Fibroblast of lung (primary cell): Measurements from ENCODE around the gene TCF15. TPM values are rescaled to one million over a fixed set of nuclear protein-coding genes. Genes with fewer than 3 reads are reported as not detected.

Experiments
- DNase-seq, 2 donors: peaks; one replicate each; pipeline versions ENCODE4 v3.0.0 to v3.0.0-alpha.2; 2010; ENCODE audit warnings: low read depth in 2 of 2
- H2AFZ ChIP-seq: 2 replicates; pipeline ENCODE4 v1.5.1; 2012; ENCODE audit warnings: low read length, control low read depth, inconsistent platforms
- H3K27ac ChIP-seq: 2 replicates; pipeline ENCODE4 v1.5.1; 2011; ENCODE audit warnings: low read length, control low read depth; ENCODE audit not compliant: insufficient read depth
- H3K27me3 ChIP-seq: 2 replicates; pipeline ENCODE4 v1.5.1; 2011; ENCODE audit warnings: mild to moderate bottlenecking, low read length; ENCODE audit not compliant: control insufficient read depth, insufficient read depth
- H3K36me3 ChIP-seq: 2 replicates; pipeline ENCODE4 v1.5.1; 2011; ENCODE audit warnings: low read length; ENCODE audit not compliant: control insufficient read depth, insufficient read depth
- H3K4me1 ChIP-seq: 2 replicates; pipeline ENCODE4 v1.5.1; 2011; ENCODE audit warnings: low read length; ENCODE audit not compliant: control insufficient read depth, insufficient read depth; ENCODE audit errors: extremely low read depth
- H3K4me2 ChIP-seq: 2 replicates; pipeline ENCODE4 v1.5.1; 2011; ENCODE audit warnings: low read length, control low read depth; ENCODE audit not compliant: insufficient read depth; ENCODE audit errors: extremely low read depth
- H3K4me3 ChIP-seq, 4 experiments: fragments of 200-600 bp in 1 of 4; sonication (generic) in 1 of 4; replicated peaks in 1 of 4; 2 replicates each; pipeline ENCODE4 v1.5.1; 2011 to 2016; ENCODE audit warnings: low read length in 4 of 4, low read depth in 3 of 4, mild to moderate bottlenecking in 3 of 4, control low read depth in 2 of 4, inconsistent platforms in 1 of 4, mixed read lengths in 1 of 4; ENCODE audit not compliant: insufficient read depth in 1 of 4; ENCODE audit errors: control extremely low read depth in 1 of 4
- H3K79me2 ChIP-seq: 2 replicates; pipeline ENCODE4 v1.5.1; 2012; ENCODE audit warnings: mild to moderate bottlenecking, low read length, inconsistent platforms; ENCODE audit not compliant: control insufficient read depth, insufficient read depth
- H3K9ac ChIP-seq: 2 replicates; pipeline ENCODE4 v1.5.1; 2011; ENCODE audit warnings: mild to moderate bottlenecking, low read length, control low read depth; ENCODE audit not compliant: insufficient read depth
- H3K9me3 ChIP-seq: 2 replicates; pipeline ENCODE4 v1.5.1; 2012; ENCODE audit warnings: low read depth, low read length; ENCODE audit not compliant: control insufficient read depth, insufficient read depth
- H4K20me1 ChIP-seq: 2 replicates; pipeline ENCODE4 v1.5.1; 2011; ENCODE audit warnings: low read length; ENCODE audit not compliant: control insufficient read depth, insufficient read depth; ENCODE audit errors: extremely low read depth
- EZH2 ChIP-seq: IDR thresholded peaks from 2 replicates; pipeline ENCODE4 v1.5.1; 2012; ENCODE audit warnings: low read length, control low read depth, mild to moderate bottlenecking; ENCODE audit errors: missing control alignments
- polyA minus RNA-seq: library from RNA; depleted of rRNA, polyadenylated mRNA; stranded (reverse); fragments of >200 nt; gene quantifications from 2 replicates; pipeline ENCODE4 v1.2.3, GENCODE V29; 2011; ENCODE audit warnings: low replicate concordance
- polyA plus RNA-seq, 2 donors: library from polyadenylated mRNA; depleted of rRNA in 1 of 2; stranded (reverse) in 1 of 2; unstranded in 1 of 2; fragments of >200 nt; gene quantifications; 2 replicates each; pipeline ENCODE4 v1.2.1, GENCODE V29; 2011 to 2012; ENCODE audit warnings: missing spikeins in 1 of 2
- total RNA-seq: library from RNA; depleted of rRNA; stranded (reverse); fragments of >200 nt; gene quantifications from 2 replicates; pipeline ENCODE4 v1.2.1, GENCODE V29; 2014
- TF ChIP-seq, protein P1 (sequence below), 2 donors: IDR thresholded peaks in 1 of 2; conservative IDR thresholded peaks in 1 of 2; 1 replicate in 1 of 2; 2 replicates in 1 of 2; pipeline ENCODE4 v1.5.1; 2011 to 2012; ENCODE audit warnings: low read length in 2 of 2, control low read depth in 1 of 2, inconsistent platforms in 1 of 2, low read depth in 1 of 2, mild to moderate bottlenecking in 1 of 2

TCF15 gene, protein sequence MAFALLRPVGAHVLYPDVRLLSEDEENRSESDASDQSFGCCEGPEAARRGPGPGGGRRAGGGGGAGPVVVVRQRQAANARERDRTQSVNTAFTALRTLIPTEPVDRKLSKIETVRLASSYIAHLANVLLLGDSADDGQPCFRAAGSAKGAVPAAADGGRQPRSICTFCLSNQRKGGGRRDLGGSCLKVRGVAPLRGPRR
- not detected in 2 replicates for total RNA-seq
- not detected in 2 replicates for polyA plus RNA-seq
- polyA plus RNA-seq (2012): not detected in 2 replicates
- not detected in 2 replicates for polyA minus RNA-seq

DNA sequence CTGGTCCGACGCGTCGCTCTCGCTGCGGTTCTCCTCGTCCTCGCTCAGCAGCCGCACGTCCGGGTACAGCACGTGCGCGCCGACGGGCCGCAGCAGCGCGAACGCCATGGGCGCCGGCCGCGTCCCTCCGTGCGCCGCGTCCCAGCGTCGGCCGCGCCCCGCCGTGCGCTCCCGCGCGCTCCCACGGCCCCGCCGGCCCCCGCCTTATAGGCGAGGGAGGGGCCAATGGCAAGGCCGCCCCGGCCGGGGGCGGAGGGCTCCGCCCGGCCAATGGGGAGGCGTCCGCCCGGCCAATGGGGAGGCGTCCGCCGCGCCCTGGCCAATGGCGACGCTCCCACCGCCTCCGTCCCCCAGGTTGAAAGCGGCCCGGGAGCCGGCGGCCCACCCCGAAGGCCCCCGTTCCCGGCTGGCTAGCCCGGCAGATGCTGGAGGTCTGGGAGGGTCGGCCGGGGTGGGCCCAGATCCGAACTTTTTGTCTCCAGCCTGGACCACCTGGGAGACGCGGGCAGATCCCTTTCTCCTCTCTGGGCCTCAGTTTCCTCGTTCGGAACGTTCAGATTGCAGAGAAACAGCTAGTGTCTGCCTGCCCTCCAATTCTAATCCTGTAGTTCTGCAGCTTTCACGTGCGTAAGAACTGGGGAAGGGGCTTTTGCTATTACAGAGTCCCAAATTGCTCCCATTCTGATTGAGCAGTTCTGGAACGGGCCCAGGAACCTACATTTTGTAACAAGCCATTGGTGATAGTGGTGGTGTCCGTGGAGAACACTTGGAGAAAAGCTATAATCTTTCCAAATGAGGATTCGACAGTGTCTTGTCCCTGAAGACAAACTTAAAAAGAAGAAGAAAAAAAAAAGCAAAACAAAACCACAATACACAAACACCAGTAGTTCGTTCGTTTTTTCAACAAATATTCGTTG lies at the start of gene TCF15:
TCF15 (minus strand) TSS at position 180 of the 917 bp plus-strand sequence; CDS start at position 108, 72 bp downstream.
- peak in 1 of 2 donors; percentile 19 for DNase-seq
- no peaks in the 10 kb centered on the region for H4K20me1 ChIP-seq
- peak; percentile 59 for TF ChIP-seq EZH2
- TF ChIP-seq, protein P1, sequence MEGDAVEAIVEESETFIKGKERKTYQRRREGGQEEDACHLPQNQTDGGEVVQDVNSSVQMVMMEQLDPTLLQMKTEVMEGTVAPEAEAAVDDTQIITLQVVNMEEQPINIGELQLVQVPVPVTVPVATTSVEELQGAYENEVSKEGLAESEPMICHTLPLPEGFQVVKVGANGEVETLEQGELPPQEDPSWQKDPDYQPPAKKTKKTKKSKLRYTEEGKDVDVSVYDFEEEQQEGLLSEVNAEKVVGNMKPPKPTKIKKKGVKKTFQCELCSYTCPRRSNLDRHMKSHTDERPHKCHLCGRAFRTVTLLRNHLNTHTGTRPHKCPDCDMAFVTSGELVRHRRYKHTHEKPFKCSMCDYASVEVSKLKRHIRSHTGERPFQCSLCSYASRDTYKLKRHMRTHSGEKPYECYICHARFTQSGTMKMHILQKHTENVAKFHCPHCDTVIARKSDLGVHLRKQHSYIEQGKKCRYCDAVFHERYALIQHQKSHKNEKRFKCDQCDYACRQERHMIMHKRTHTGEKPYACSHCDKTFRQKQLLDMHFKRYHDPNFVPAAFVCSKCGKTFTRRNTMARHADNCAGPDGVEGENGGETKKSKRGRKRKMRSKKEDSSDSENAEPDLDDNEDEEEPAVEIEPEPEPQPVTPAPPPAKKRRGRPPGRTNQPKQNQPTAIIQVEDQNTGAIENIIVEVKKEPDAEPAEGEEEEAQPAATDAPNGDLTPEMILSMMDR (conservative IDR thresholded peaks at IDR 0.05 in 1 of 2, IDR thresholded peaks at IDR 0.05 in 1 of 2; ENCODE audit: low read depth in 1 of 2, low read length in 2 of 2): no peak
- H3K79me2 ChIP-seq: no peaks in the 10 kb centered on the region
- H3K4me2 ChIP-seq: no peak within 1 kb of the TSS
- H3K9me3 ChIP-seq: no peaks in the 10 kb centered on the region
- no peaks in the 10 kb centered on the region for H3K4me1 ChIP-seq
- H3K9ac ChIP-seq: no peak within 1 kb of the TSS
- no peak within 1 kb of the TSS for H3K4me3 ChIP-seq
- H3K27me3 ChIP-seq: peaks cover 41% of the 10 kb centered on the region
- H2AFZ ChIP-seq: no peak within 1 kb of the TSS
- no peak within 1 kb of the TSS for H3K27ac ChIP-seq
- H3K36me3 ChIP-seq: no peaks in the 10 kb centered on the region

DNA sequence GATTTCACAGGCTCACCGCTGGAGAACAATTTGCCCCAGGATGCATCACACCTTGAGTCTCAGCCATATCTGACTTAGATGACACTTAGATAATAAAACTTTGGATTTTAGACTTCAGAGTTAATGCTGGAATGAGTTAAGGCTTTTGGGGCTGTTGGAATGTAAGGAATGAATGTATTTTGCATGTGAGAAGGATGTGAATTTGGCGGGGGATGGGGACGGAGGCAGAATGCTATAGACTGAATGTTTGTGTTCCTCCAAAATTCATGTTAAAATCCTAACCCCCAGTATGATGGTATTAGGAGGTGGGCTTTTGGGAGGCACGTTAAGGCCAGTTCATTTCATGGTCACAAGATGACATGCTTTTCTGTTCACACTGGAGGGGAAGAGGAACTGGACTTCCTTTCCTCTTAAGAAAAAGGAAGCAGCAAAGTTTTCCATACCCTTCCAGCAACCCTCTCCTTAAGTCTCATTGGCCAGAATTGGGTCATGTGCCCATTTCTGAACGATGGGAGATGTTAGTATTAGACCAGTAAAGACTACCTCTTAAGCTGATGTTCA lies 48.7 kb upstream of the TCF15 start:
- Histone ChIP-seq H3K4me1 (peaks cover 8% of the 10 kb centered on the region), H3K27ac (no peak overlapping the region), H3K36me3 (no peaks in the 10 kb centered on the region), H3K9ac (no peak overlapping the region), H3K79me2 (no peaks in the 10 kb centered on the region), H2AFZ (no peak overlapping the region), H3K4me3 (no peak overlapping the region), H4K20me1 (no peaks in the 10 kb centered on the region), H3K27me3 (peaks cover 19% of the 10 kb centered on the region), H3K9me3 (no peaks in the 10 kb centered on the region), H3K4me2 (no peak overlapping the region)
- TF ChIP-seq, protein P1 (conservative IDR thresholded peaks at IDR 0.05 in 1 of 2, IDR thresholded peaks at IDR 0.05 in 1 of 2; ENCODE audit: low read depth in 1 of 2, low read length in 2 of 2): no peak
- TF ChIP-seq EZH2: no peak
- DNase-seq: peak in 1 of 2 donors; percentile 18

DNA sequence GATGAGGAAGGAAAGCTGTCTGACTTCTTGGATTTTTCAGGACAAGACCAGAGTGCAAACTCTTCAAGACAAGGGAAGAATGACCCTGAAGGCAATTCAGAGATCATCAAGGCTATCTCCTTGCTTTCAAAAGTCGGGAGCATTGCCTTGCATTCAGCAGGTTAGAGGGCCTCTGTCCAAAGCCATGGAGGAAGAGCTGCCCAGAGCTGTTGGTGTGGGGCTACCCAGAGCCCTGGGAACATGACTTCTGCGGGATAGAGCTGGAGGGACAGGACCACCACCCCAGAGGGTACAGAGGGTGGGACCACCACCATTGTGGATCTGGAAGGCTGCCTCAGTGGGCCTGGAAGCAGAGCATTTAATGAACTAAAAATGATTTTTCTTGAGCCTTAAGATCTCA lies 48.1 kb upstream of the TCF15 start:
- Histone ChIP-seq H3K79me2 (no peaks in the 10 kb centered on the region), H3K4me1 (peaks cover 11% of the 10 kb centered on the region), H2AFZ (no peak overlapping the region), H3K36me3 (no peaks in the 10 kb centered on the region), H3K9ac (no peak overlapping the region), H4K20me1 (no peaks in the 10 kb centered on the region), H3K4me2 (no peak overlapping the region), H3K27ac (no peak overlapping the region), H3K27me3 (peaks cover 13% of the 10 kb centered on the region), H3K9me3 (no peaks in the 10 kb centered on the region), H3K4me3 (no peak overlapping the region)
- no peak for DNase-seq
- no peak for TF ChIP-seq EZH2
- TF ChIP-seq, protein P1 (conservative IDR thresholded peaks at IDR 0.05 in 1 of 2, IDR thresholded peaks at IDR 0.05 in 1 of 2; ENCODE audit: low read depth in 1 of 2, low read length in 2 of 2): no peak
